Ishikawa (cell line): ENCODE results near the gene MGAM2.

Experiments
- CEBPB ChIP-seq: IDR thresholded peaks from 2 replicates; pipeline ENCODE4 v1.6.1; 2012
- CREB1 ChIP-seq: IDR thresholded peaks from 2 replicates; pipeline ENCODE4 v1.6.1; 2012; ENCODE audit warnings: low read depth
- EGR1 ChIP-seq: IDR thresholded peaks from 2 replicates; pipeline ENCODE4 v1.6.1; 2012
- EP300 ChIP-seq: IDR thresholded peaks from 2 replicates; pipeline ENCODE4 v1.6.1; 2012; ENCODE audit warnings: borderline replicate concordance
- FOXM1 ChIP-seq: IDR thresholded peaks from 2 replicates; pipeline ENCODE4 v1.6.1; 2012; ENCODE audit warnings: low read depth, borderline replicate concordance
- MAX ChIP-seq: IDR thresholded peaks from 2 replicates; pipeline ENCODE4 v1.6.1; 2012
- NFIC ChIP-seq: IDR thresholded peaks from 2 replicates; pipeline ENCODE4 v1.6.1; 2012
- RAD21 ChIP-seq: IDR thresholded peaks from 2 replicates; pipeline ENCODE4 v1.6.1; 2012; ENCODE audit warnings: low read depth
- REST ChIP-seq: IDR thresholded peaks from 2 replicates; pipeline ENCODE4 v1.6.1; 2012; ENCODE audit warnings: low read depth, mild to moderate bottlenecking
- TAF1 ChIP-seq: IDR thresholded peaks from 2 replicates; pipeline ENCODE4 v1.6.1; 2012; ENCODE audit warnings: low read depth, mild to moderate bottlenecking
- TCF12 ChIP-seq: IDR thresholded peaks from 2 replicates; pipeline ENCODE4 v1.6.1; 2012; ENCODE audit warnings: low read depth
- TEAD4 ChIP-seq: IDR thresholded peaks from 2 replicates; pipeline ENCODE4 v1.6.1; 2012
- YY1 ChIP-seq: IDR thresholded peaks from 2 replicates; pipeline ENCODE4 v1.6.1; 2012; ENCODE audit warnings: low read depth
- ZBTB7A ChIP-seq: IDR thresholded peaks from 2 replicates; pipeline ENCODE4 v1.6.1; 2012; ENCODE audit warnings: low read depth
- TF ChIP-seq, protein P1 (sequence below): IDR thresholded peaks from 2 replicates; pipeline ENCODE4 v1.6.1; 2012

MGAM2 gene

GRCh38 chr7:142097571-142097970 is 13.9 kb upstream of the MGAM2 start:
- TF ChIP-seq EP300 (no peak), TEAD4 (no peak), CEBPB (no peak), EGR1 (no peak), FOXM1 (no peak), TCF12 (no peak), RAD21 (no peak), ZBTB7A (no peak)
- TF ChIP-seq, protein P1, sequence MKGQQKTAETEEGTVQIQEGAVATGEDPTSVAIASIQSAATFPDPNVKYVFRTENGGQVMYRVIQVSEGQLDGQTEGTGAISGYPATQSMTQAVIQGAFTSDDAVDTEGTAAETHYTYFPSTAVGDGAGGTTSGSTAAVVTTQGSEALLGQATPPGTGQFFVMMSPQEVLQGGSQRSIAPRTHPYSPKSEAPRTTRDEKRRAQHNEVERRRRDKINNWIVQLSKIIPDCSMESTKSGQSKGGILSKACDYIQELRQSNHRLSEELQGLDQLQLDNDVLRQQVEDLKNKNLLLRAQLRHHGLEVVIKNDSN, result no peak

- TF ChIP-seq TAF1 (no peak), EP300 (no peak), TCF12 (no peak), RAD21 (no peak), FOXM1 (no peak), ZBTB7A (no peak), CREB1 (no peak), YY1 (no peak), MAX (no peak), CEBPB (no peak), NFIC (no peak), EGR1 (no peak), TEAD4 (no peak), REST (no peak)
- TF ChIP-seq, protein P1, result no peak
Observed at GRCh38 chr7:142098004-142098403, 13.5 kb upstream of the MGAM2 start.

- TF ChIP-seq NFIC, result no peak
- no peak for TF ChIP-seq EGR1
- no peak for TF ChIP-seq ZBTB7A
- no peak for TF ChIP-seq MAX
Observed at GRCh38 chr7:142100634-142101033, 10.9 kb upstream of the MGAM2 start.

GRCh38 chr7:142104550-142105527 is 6.7 kb upstream of the MGAM2 start:
- no peak for TF ChIP-seq CREB1
- TF ChIP-seq RAD21, result no peak

GRCh38 chr7:142108728-142109505 is 2.6 kb upstream of the MGAM2 start:
- no peak for TF ChIP-seq RAD21
- TF ChIP-seq MAX, result no peak
- no peak for TF ChIP-seq ZBTB7A
- TF ChIP-seq TEAD4, result no peak
- no peak for TF ChIP-seq CREB1
- TF ChIP-seq TCF12, result no peak
- no peak for TF ChIP-seq NFIC
- TF ChIP-seq REST, result no peak
- TF ChIP-seq EP300, result no peak

- TF ChIP-seq TCF12 (no peak), MAX (no peak), EP300 (no peak), FOXM1 (no peak), EGR1 (no peak), TEAD4 (no peak), YY1 (no peak), CEBPB (no peak)
- TF ChIP-seq, protein P1, result no peak
Observed at GRCh38 chr7:142110098-142110497, 1.4 kb upstream of the MGAM2 start.
